Bronchial epithelial cell (primary cell): ENCODE results near the gene FGFR3. TPM values are rescaled to one million over a fixed set of nuclear protein-coding genes. Genes with fewer than 3 reads are reported as not detected.

ENCODE experiments used
- DNase-seq: peaks from one replicate; pipeline ENCODE4 v3.0.0-alpha.2; 2010; ENCODE audit warnings: low read depth
- FAIRE-seq: peaks from 2 replicates; lab custom pipeline; 2011; peaks lifted over from hg19 to GRCh38; lab: Jason Lieb, UNC
- H3K27me3 ChIP-seq: 2 replicates; pipeline ENCODE4 v1.5.1; 2011; ENCODE audit warnings: low read length; ENCODE audit not compliant: control insufficient read depth, insufficient read depth
- H3K36me3 ChIP-seq: 2 replicates; pipeline ENCODE4 v1.5.1; 2011; ENCODE audit warnings: low read length; ENCODE audit not compliant: control insufficient read depth, insufficient read depth
- H3K4me3 ChIP-seq: 2 replicates; pipeline ENCODE4 v1.5.1; 2011; ENCODE audit warnings: mild to moderate bottlenecking, low read depth, low read length, control low read depth
- CTCF ChIP-seq: IDR thresholded peaks from 2 replicates; pipeline ENCODE4 v1.5.1; 2011; ENCODE audit warnings: mild to moderate bottlenecking, moderate library complexity, low read length, control low read depth, inconsistent platforms; ENCODE audit not compliant: insufficient read depth, severe bottlenecking
- total RNA-seq: library from RNA; depleted of rRNA; stranded (reverse); fragments of >200 nt; gene quantifications from 2 replicates; pipeline ENCODE4 v1.2.1, GENCODE V29; 2014

FGFR3 gene
- total RNA-seq, 1 donor from 2014 or later, result 29.0 TPM

- TF ChIP-seq CTCF, result no peak
- DNase-seq (no peak), FAIRE-seq (no peak)
These were observed 31.9 kb upstream of the FGFR3 start for GRCh38 chr4:1761130-1761689.

GRCh38 chr4:1762264-1763010, 30.7 kb upstream of the FGFR3 start:
- Histone ChIP-seq H3K36me3 (no peaks in the 10 kb centered on the region), H3K27me3 (no peaks in the 10 kb centered on the region), H3K4me3 (no peak overlapping the region)
- FAIRE-seq (no peak), DNase-seq (no peak)
- TF ChIP-seq CTCF, result no peak

More at GRCh38 chr4:1761130-1761689, 31.9 kb upstream of the FGFR3 start:
- Histone ChIP-seq H3K4me3 (no peak overlapping the region), H3K27me3 (no peaks in the 10 kb centered on the region), H3K36me3 (no peaks in the 10 kb centered on the region)

- no peak for TF ChIP-seq CTCF
- H3K4me3 ChIP-seq, result no peak overlapping the region
- no peaks in the 10 kb centered on the region for H3K27me3 ChIP-seq
- no peaks in the 10 kb centered on the region for H3K36me3 ChIP-seq
- no peak for FAIRE-seq
- no peak for DNase-seq
These were observed 30.0 kb upstream of the FGFR3 start for GRCh38 chr4:1763070-1763549.

DNA sequence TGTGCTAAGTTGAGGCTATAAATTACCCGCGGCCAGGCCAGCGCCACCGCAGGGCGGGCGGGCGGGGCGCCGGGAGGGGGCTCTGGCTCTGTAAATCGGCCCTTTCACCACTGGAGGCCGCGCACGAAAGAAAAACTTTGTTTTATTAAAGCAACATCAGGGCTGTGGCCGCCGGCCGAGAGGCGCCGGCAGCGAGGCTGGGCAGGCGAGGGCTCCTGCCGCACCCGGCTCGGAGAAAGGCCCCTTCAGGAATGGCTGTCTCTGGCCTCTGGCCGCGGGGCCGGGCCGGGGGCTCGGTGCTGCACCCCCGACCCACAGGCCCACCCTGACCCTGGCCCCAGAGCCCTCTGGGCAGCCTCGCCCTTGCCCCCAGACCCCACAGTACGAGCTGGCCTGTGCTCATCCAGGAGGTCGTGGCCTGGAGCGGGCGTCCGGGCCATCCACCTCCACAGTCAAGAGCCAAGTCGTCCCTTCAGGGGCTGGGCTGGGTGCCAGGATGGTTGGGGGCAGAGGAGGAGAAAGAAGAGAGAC, 29.5 kb upstream of the FGFR3 start:
- H3K4me3 ChIP-seq, result no peak overlapping the region
- H3K27me3 ChIP-seq, result no peaks in the 10 kb centered on the region
- FAIRE-seq (no peak), DNase-seq (no peak)
- peak; percentile 25 for TF ChIP-seq CTCF
- no peaks in the 10 kb centered on the region for H3K36me3 ChIP-seq

DNA sequence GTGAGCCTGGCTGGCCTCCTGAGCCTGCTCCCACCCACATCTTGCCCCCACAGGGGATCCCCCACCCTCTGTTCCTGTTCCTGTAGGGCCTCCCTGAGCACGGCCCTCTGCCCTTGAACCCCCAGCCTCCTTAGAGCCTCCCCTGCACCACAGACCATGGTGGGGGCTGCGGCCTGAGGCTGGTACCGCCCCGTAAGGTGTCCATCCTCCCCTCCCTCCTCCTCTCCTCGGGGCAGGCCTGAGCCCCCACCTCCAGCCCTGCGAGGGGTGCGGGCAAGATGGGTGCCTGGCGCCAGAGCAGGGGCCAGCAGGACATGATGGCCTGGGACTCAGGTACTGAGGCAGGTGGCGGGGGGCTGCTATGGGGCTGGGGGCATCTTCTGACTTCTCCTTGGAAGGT, 28.4 kb upstream of the FGFR3 start:
- DNase-seq (no peak), FAIRE-seq (no peak)
- Histone ChIP-seq H3K36me3 (no peaks in the 10 kb centered on the region), H3K27me3 (no peaks in the 10 kb centered on the region), H3K4me3 (no peak overlapping the region)
- TF ChIP-seq CTCF, result no peak
